Measurements from ENCODE around the gene SLC2A9. TPM values are rescaled to one million over a fixed set of nuclear protein-coding genes. Genes with fewer than 3 reads are reported as not detected.

SLC2A9 gene
- total RNA-seq, 1 experiment from 2014 or later = 3.5 TPM

- ChIA-PET CTCF (no interaction called here), POLR2A (no interaction called here)
- no peaks in the 10 kb centered on the region for H3K9me3 ChIP-seq (ENCODE audit: control insufficient read depth, insufficient read depth, low read depth, low read length)
- no peaks in the 10 kb centered on the region for H3K27me3 ChIP-seq (ENCODE audit: control insufficient read depth, insufficient read depth, low read length)
- in situ Hi-C loops (cut with HindIII; ENCODE audit: low pct_unique_long_range_greater_than_20kb, low sequenced_read_pairs) (no loop called here), intact Hi-C loops (cut with micrococcal nuclease; ENCODE audit: unreplicated experiment) (no loop called here)
- ATAC-seq (no peak), DNase-seq (ENCODE audit: low read depth, low spot score) (no peak)
- H3K36me3 ChIP-seq (ENCODE audit: control insufficient read depth, insufficient read depth, low read length) = no peaks in the 10 kb centered on the region
- BruUV-seq (replicated peaks) = no TSS peak
- no peaks in the 10 kb centered on the region for H3K4me1 ChIP-seq (ENCODE audit: control insufficient read depth, insufficient read depth, low read length)
- H3K4me3 ChIP-seq (ENCODE audit: low read depth in 2 of 2, low read length in 2 of 2) = no peak overlapping the region
- no peak overlapping the region; the same call in 1 of the 2 replicates for H3K27ac ChIP-seq (ENCODE audit: low read length)
- TF ChIP-seq REST (IDR thresholded peaks at IDR 0.05; ENCODE audit: insufficient read depth in 1 of 2, low read depth in 2 of 2, low read length in 1 of 2) (no peak), SIN3A (IDR thresholded peaks at IDR 0.05; ENCODE audit: borderline replicate concordance, insufficient read depth, low read depth, low read length) (no peak), TCF7L2 (IDR thresholded peaks at IDR 0.05; ENCODE audit: low read depth, low read length) (no peak), POLR2AphosphoS5 (IDR thresholded peaks at IDR 0.05; ENCODE audit: low read depth, low read length) (no peak), CTCF (IDR thresholded peaks at IDR 0.05) (no peak)
Observed at GRCh38 chr4:9988363-9988749, 32.9 kb downstream of the SLC2A9 start.

- H3K4me3 ChIP-seq (ENCODE audit: low read depth in 2 of 2, low read length in 2 of 2) = no peak overlapping the region
- no peak for ATAC-seq
- no peak for DNase-seq (ENCODE audit: low read depth, low spot score)
- no peaks in the 10 kb centered on the region for H3K36me3 ChIP-seq (ENCODE audit: control insufficient read depth, insufficient read depth, low read length)
- TF ChIP-seq TCF7L2 (IDR thresholded peaks at IDR 0.05; ENCODE audit: low read depth, low read length) (no peak), SIN3A (IDR thresholded peaks at IDR 0.05; ENCODE audit: borderline replicate concordance, insufficient read depth, low read depth, low read length) (no peak), REST (IDR thresholded peaks at IDR 0.05; ENCODE audit: insufficient read depth in 1 of 2, low read depth in 2 of 2, low read length in 1 of 2) (no peak), POLR2AphosphoS5 (IDR thresholded peaks at IDR 0.05; ENCODE audit: low read depth, low read length) (no peak), CTCF (IDR thresholded peaks at IDR 0.05) (no peak)
- intact Hi-C loops (cut with micrococcal nuclease; ENCODE audit: unreplicated experiment) (no loop called here), in situ Hi-C loops (cut with HindIII; ENCODE audit: low pct_unique_long_range_greater_than_20kb, low sequenced_read_pairs) (no loop called here)
- BruUV-seq (replicated peaks) = no TSS peak
- ChIA-PET CTCF (no interaction called here), POLR2A (no interaction called here)
- H3K4me1 ChIP-seq (ENCODE audit: control insufficient read depth, insufficient read depth, low read length) = no peaks in the 10 kb centered on the region
- H3K27me3 ChIP-seq (ENCODE audit: control insufficient read depth, insufficient read depth, low read length) = no peaks in the 10 kb centered on the region
- no peak overlapping the region for H3K27ac ChIP-seq (ENCODE audit: low read length)
- H3K9me3 ChIP-seq (ENCODE audit: control insufficient read depth, insufficient read depth, low read depth, low read length) = no peaks in the 10 kb centered on the region
Observed at GRCh38 chr4:9987749-9988362, 33.4 kb downstream of the SLC2A9 start.

Data from Panc1 (cell line).